HG03558 (cell line): ENCODE data around the gene SCP2.

Source experiments
- ATAC-seq: cut with Tn5 transposase; IDR thresholded peaks from one replicate; pipeline ENCODE4 v1.9.1; 2021; ENCODE audit warnings: moderate number of reproducible peaks; ENCODE audit not compliant: unreplicated experiment; ENCODE audit errors: extremely low read depth

The SCP2 gene, protein sequence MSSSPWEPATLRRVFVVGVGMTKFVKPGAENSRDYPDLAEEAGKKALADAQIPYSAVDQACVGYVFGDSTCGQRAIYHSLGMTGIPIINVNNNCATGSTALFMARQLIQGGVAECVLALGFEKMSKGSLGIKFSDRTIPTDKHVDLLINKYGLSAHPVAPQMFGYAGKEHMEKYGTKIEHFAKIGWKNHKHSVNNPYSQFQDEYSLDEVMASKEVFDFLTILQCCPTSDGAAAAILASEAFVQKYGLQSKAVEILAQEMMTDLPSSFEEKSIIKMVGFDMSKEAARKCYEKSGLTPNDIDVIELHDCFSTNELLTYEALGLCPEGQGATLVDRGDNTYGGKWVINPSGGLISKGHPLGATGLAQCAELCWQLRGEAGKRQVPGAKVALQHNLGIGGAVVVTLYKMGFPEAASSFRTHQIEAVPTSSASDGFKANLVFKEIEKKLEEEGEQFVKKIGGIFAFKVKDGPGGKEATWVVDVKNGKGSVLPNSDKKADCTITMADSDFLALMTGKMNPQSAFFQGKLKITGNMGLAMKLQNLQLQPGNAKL

DNA sequence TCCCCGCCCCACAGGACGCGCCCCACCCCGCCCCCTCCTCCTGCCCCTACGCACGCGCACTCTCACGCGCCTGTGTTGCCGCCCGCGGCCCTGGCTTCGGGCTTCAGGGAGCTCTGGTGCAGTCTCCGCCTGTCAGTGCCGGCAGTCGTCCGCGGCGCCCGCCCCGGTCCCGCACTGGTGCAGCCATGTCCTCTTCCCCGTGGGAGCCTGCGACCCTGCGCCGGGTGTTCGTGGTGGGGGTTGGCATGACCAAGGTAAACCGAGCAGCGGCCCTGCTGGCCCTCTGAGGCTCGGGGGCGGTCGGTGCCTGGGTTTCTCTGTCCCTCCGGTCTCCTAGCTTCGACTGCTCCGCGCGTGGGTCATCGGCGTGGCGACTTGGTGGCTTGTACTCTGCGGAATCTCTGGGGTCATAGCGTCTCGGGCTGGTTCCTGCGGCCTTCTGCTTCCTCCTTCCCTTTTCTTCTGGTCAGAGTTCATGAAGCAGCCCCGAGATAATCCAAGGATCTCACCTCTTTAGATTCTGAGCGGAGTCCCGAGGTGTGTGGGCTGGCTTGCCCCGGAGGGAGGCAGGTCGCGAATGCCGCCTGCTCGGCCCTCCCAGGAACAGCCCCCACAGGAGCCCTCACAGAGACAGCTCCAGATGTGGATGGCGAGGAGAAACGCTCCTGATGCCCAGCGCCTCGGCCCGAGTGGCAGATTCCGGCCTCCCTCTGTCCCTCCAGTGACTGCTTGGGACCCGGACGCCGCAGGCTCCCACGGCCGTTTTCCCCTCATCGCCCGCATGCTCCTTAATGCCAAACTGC, at the start of gene SCP2:
Gene SCP2, plus strand, starts transcription at position 65 of the 803 bp plus-strand sequence. Its CDS starts 121 bp downstream, at position 186.
- ATAC-seq, result no peak

DNA sequence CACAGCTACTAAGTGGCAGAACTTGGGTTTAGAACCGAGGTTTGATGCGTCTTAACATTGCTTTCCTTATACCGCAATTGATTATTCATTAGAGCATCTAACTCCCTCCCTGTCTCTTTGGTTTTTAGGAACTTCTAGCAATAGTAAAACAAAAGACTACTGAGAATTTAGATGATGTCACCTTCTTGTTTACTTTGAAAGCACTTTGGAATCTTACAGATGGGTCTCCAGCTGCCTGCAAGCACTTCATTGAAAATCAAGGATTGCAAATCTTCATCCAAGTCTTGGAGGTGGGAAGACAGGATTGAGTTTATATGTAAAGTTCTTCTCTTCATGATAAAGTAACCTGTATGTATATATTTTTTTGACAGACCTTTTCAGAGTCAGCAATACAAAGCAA, 49.5 kb upstream of the SCP2 start:
- no peak for ATAC-seq

DNA sequence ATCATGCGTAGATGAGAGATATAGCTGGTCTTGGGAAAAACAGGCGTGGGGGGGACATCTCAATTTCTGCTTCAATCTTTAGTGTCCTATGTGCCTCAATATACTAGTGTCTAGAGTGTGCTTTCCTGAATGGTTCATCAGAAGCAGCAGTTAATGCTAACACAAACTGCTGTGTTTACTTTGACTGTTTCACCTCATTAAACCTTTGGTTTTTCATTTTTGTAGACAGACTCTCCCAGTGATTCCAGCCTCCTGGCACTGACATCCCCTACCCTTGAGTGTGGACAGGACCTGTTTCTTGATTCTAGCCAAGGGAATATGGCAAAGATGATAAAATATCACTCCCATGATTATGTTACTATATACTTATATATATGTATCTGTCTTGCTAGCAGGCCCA, 46.9 kb upstream of the SCP2 start:
- no peak for ATAC-seq

DNA sequence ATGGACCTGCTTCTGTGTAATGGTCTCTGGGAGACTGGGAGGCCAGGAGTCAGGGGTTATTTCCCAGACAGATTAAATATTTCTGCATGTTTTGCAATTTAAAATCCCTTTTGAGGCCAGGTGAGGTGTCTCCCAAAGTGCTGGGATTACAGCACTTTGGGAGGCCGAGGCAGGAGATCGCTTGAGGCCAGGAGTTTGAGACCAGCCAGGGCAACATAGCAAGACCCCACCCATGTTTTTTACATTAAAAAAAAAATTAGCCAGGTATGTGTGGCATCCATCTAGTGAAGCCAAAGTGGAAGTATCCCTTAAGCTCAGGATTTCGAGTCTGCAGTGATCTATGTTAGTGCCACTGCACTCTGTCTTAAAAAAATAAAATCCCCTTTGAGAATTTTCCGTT, 39.6 kb upstream of the SCP2 start:
- no peak for ATAC-seq

DNA sequence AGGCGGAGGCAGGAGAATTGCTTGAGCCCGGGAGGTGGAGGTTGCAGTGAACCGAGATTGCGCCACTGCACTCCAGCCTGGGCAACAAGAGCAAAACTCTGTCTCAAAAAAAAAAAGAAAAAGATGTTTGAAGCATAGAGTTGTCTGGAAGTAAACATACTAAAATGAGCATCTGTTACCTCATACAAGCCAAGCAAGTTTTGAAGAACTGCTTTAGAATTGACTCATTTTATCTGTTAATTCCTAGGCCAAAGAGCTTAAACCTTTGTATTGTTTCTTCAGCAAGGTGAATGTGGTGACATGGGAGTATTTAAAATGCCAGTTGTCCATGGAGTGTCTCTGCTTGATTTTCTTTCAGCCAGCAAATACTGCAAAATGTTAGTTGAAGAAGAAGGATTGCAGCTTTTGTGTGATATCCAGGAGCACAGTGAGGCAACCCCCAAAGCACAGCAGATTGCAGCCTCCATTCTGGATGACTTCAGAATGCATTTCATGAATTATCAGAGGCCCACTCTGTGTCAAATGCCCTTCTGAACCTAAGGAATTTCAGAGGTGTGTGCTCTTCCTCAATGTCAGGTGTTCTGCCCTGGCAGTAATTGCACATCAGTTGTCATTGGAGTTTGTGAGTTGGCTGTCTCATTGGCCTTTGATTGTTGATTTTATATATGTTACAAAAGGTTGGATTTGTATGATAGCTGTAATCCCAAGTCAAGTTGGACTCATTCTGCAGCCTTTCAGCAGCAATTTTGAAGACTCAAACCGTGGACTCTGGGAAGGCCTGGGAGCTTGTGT, 34.5 kb upstream of the SCP2 start:
- ATAC-seq, result no peak

DNA sequence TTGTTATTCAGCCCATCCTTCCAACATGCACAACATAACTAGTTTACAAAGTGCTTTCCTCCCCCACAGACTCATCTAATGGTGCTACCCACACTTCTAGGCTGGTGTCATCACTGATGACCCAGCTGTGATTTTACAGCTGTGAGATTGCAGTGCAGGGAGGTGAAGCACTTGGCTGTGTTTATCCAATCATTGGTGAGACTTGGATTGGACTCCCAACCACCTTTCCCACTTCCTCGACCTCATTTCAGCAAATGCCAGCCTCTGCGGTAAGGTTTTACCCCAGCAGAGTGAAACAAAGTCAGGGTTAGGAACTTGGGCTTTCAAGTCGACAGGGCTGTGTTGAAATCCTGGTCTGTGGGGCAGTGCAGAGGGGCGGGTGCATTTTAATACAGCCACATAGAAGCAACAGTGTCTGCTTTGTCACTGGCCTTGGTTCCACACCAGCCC, 27.6 kb upstream of the SCP2 start:
- no peak for ATAC-seq

DNA sequence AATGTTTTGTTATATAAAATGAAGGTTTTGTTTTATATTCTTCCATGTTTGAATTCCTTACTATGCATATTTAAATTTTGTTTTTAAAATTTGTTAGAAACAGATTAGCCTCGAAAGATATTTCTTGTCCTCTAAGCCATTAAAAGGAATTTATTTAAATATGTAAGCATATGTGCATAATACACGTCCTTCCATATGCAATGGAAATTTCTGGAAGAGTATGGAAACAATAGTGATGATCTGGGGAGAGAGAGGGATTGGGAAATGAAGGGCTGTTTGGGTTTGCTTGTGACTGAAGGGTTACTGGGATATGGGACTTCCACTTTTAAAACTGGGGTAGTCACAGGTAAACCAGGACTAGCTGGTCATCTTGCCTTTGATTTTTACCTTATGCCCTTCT, 26.7 kb upstream of the SCP2 start:
- no peak for ATAC-seq

DNA sequence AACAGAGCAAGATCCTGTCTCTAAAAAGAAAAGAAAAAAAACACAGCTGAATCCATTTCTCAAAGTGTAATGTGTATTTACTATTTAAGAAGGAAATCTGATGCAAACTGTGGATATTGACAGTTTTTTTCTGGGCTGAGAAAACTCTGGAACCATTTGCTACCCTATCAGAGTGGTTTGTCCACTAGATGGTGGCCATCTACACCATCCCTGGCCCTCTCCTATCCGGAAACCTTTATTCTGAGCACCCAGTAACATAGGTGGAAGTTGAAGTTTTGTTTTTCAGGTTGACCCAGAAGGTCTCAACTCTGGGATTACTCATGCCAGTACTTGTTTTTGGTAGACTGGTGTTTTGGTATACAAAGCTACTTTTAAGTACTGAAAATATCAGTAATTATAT, 25.7 kb upstream of the SCP2 start:
- ATAC-seq, result no peak

DNA sequence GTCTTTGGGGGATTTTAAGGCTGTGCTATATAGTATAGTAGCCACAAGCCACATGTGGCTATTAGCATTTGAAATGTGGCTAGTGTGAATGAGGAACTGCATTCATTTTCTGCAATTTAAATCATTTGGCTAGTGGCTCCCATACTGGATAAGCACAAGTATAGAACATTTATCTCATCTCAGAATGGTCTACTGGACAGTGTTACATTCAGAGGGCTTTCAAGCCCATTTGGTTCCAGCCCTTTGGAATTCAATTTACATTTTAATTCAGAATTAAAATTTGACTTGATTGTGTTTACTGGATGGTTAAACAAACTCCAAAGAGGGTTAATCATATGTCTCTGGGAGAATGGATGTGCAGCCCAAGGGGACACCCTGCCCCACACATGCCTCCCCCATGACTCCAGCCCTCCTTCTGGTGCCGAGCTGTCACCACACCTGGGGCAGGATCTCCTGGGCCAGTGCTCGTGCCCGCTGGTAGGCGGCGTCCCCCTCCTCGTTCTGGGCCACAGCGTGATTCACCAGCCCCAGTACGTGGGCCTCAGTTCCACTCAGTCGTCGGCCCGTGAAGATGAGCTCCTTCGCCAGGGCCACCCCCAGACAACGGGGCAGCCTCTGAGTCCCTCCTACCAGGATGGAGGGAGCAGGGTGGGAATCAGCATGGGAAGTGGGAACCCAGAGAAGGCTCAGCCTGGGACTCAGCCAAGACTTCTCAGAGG, 22.7 kb upstream of the SCP2 start:
- ATAC-seq, result no peak

DNA sequence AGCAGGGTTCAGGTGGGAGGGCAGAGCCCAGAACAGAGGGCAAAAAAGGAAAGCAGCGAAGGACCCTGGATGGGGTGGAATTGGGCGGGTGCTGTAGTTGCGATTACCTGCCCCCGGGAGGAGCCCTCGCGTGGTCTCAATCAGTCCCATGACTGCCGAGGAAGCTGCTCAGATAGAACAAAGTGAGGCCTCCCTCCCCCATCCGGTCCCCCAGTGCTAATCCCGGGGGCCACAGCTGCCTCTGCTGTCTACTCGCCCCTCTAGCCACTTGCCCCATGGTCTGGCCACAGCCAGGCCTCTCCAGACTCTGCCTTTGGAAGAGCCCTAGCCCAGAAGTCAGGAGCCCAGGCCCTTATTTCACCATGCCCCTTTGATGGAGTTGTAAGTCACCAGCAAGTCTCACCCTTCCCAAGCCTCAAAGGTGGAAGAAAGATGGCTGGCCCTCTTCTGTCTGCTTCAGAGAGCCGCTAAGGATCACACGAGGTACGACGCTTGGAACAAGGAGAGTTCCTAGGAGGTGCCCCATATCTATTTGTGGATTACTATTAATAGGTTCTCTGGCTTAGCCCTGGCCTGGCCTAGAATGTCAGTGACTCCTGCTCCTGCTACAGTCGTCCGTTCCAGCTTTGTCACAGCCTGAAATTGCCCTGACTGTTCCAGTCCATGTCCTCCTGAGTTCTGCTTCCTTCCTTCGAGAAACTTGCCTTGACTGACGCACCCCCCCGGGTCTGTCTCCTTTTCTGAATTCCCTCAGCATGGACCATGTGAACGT, 22.0 kb upstream of the SCP2 start:
- no peak for ATAC-seq

DNA sequence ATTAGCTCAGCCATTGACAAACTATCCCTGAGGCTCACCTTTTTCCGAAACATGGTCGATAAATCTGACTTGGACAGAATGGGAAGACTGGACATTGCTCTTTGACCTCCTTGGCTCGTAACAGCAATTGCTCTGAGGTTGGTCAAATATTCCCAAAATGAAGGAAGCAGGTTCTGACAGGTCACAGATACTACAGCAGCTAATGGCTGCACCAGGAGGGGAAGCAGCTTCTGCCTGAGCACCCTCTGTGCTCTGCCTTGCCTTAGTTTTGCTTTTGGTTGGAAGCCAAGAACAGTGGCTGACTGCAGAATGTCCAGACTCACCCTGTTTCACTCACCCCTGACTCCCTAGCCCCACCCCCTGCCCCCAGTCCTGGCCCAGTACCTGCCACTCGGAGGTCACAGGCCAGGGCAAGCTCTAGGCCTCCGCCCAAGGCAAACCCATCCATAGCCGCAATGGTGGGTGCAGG, 20.9 kb upstream of the SCP2 start:
- no peak for ATAC-seq

DNA sequence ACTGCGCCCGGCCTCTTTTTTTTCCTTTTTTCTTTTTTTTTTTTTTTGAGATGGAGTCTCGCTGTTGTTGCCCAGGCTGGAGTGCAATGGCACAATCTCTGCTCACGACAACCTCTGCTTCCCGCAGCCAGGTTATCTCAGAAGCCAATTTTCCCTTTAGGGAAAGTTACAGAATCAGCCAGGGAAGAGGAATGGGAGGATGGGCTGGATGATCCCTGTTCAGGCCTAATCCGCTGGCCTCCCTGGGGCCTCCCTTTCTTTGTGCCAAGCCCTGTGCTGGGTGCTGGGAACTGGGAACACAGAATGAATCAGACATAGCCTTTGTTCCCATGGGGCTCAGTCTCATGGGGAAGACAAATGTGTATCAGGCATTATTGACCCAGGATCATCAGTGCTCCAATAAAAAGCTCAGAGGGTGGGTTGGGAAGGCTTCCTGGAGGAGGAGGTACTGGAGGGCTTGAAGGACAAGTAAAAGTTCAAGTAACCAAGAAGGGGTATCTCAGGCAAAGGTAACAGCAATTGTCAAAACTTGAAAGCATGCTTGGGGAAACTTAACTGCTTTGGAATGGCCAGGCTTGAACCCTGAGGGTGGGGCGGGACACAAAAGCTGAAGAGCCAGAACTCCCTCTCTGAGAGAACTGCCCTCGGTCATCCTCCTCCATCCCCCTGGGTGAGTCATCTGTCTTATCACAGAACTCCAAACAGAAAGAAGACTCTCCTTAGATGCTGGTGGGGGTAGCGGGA, 19.8 kb upstream of the SCP2 start:
- ATAC-seq, result no peak

DNA sequence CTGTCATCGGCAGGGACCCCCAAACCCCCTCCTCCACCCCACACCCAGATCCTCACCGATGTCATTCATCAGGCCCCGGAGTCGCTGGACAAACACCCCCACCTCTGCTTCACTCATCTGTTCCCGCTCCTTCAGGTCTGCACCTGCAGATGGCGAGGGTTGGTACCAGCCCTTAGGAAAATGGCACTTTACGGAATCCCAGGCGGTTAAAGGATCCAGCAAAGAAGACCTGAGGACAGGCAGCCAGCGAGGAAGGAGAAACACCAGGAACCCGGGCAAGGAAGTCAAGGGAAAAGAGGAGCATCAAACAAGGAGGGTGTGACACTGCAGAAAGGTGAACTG, 19.3 kb upstream of the SCP2 start:
- no peak for ATAC-seq

DNA sequence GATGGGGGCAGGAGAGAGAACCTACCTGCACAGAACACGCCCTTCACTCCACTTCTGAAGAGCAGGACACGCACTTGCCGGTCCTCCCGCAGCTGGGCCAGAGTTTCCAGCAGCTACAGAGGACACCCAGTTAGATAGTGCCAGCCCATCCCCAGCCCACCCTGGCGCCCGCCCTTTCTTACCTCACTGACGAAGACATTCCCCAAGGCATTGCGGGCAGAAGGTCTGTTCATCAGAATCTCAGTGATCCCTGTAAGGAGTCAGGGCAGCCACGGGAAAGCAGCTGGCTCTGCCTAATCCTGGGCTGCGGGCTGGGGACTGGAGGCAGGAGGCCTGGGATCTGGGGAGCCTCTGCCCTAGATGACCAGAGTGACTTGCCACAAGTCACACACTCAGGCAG, 15.5 kb upstream of the SCP2 start:
- ATAC-seq, result no peak

DNA sequence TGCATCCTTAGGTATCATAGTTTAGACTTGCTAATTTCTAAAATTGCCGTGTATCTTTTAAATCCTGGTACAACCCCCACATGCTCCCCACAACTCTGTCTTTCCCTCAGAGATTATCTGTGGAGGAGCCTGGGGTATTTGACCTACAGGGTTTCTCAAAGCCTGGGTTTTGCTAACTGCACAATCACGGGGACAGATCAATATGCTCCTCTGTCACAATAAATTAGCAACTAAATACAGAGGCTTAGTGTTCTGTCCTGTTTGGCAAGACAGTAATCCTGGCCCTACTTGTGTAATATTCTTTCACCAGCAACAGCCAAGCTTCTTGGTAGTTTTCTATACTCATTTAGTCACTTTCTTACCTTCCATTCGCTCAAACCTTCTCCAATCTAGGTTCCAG, 14.1 kb upstream of the SCP2 start:
- no peak for ATAC-seq

DNA sequence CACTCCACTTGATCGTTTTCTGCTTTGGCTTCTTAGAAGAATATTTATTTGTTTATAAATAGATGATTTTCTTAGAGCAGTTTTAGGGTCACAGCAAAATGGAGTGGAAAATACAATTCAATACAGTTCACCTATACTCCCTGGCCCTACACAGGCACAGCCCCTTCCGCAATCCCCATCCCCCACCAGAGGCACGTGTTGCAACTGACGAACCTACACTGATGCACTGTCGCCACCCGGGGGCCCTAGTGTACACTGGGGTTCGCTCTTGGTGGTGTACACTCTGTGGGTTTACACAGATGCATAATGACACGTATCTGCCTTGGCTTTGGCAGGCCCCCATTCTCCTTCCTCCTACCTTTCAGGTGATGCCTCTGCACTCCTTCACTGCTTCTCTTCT, 13.5 kb upstream of the SCP2 start:
- ATAC-seq, result no peak

DNA sequence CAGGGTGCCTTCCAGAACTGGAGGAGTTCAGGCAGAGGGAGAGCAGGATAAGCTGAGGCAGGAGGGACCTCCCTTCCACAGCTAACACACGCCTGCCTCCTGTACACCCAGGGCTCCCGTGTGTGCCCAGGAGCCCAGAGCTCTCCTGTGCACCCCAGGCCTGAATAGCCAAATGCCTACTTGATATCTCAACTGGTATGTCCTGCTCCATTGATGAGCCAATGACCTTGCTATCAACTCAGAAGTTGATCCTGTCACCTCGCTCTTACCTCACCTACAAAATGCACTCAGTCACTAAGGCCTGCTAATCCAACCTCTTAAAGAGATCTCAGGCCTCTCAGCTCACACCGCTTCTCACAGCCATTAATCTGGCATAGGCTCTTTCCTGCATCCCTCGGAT, 12.6 kb upstream of the SCP2 start:
- ATAC-seq, result no peak

DNA sequence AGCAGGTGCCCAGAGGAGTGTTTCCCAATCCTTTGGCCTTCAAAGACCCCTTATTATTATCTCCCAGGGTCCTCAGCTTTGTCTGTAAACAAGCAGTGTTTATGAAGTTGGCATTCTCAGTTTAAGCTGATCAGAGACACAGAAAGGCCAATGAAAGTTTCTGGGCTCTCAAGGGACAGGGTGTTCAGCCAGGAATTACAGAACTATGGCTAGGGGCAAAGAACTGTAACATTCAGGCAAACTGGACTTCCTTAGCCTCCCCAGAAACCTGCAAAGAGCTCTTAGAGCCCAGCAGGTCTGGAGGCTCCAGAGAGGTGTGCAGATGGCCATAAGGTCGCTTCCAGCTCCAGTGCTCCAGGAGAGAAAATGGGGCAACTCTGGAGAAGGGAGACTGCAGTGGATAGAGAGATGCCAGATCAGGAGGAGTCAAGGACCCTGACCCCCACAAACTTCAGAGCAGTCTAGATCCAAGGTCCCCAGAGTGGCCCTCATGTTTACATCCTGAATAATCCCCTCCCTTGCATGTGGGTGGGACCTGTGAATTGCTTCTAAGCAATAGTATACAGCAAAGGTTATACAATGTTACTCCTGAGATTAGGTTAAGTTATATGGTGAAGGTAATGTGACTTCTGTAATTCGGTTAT, 11.7 kb upstream of the SCP2 start:
- no peak for ATAC-seq
